SU-DHL-6 (cell line): Measurements from ENCODE around the gene CETP.

Source experiments
- CTCF ChIP-seq: fragments of 200-600 bp; sonication (generic); IDR thresholded peaks from one replicate; pipeline ENCODE4 v1.5.1; 2017; ENCODE audit warnings: antibody characterized with exemption, mild to moderate bottlenecking, low read length, moderate library complexity; ENCODE audit not compliant: insufficient read depth, poor library complexity, severe bottlenecking
- EZH2phosphoT487 ChIP-seq: fragments of 200-600 bp; sonication (generic), shearing (Covaris generic); conservative IDR thresholded peaks from 2 replicates; pipeline ENCODE4 v1.6.1; 2018; ENCODE audit warnings: mild to moderate bottlenecking, antibody characterized with exemption, low read length, moderate library complexity, mixed read lengths

- no peak for TF ChIP-seq CTCF
- no peak for TF ChIP-seq EZH2phosphoT487
Measured at GRCh38 chr16:57032346-57032745, 70.6 kb downstream of the CETP start.
